Fibroblast of lung (primary cell): Measurements from ENCODE around the gene ACRBP. TPM values are rescaled to one million over a fixed set of nuclear protein-coding genes. Genes with fewer than 3 reads are reported as not detected.

ENCODE experiments used
- DNase-seq, 2 donors: peaks; one replicate each; pipeline versions ENCODE4 v3.0.0 to v3.0.0-alpha.2; 2010; ENCODE audit warnings: low read depth in 2 of 2
- H2AFZ ChIP-seq: 2 replicates; pipeline ENCODE4 v1.5.1; 2012; ENCODE audit warnings: low read length, control low read depth, inconsistent platforms
- H3K27ac ChIP-seq: 2 replicates; pipeline ENCODE4 v1.5.1; 2011; ENCODE audit warnings: low read length, control low read depth; ENCODE audit not compliant: insufficient read depth
- H3K27me3 ChIP-seq: 2 replicates; pipeline ENCODE4 v1.5.1; 2011; ENCODE audit warnings: mild to moderate bottlenecking, low read length; ENCODE audit not compliant: control insufficient read depth, insufficient read depth
- H3K36me3 ChIP-seq: 2 replicates; pipeline ENCODE4 v1.5.1; 2011; ENCODE audit warnings: low read length; ENCODE audit not compliant: control insufficient read depth, insufficient read depth
- H3K4me1 ChIP-seq: 2 replicates; pipeline ENCODE4 v1.5.1; 2011; ENCODE audit warnings: low read length; ENCODE audit not compliant: control insufficient read depth, insufficient read depth; ENCODE audit errors: extremely low read depth
- H3K4me2 ChIP-seq: 2 replicates; pipeline ENCODE4 v1.5.1; 2011; ENCODE audit warnings: low read length, control low read depth; ENCODE audit not compliant: insufficient read depth; ENCODE audit errors: extremely low read depth
- H3K4me3 ChIP-seq, 4 experiments: fragments of 200-600 bp in 1 of 4; sonication (generic) in 1 of 4; replicated peaks in 1 of 4; 2 replicates each; pipeline ENCODE4 v1.5.1; 2011 to 2016; ENCODE audit warnings: low read length in 4 of 4, low read depth in 3 of 4, mild to moderate bottlenecking in 3 of 4, control low read depth in 2 of 4, inconsistent platforms in 1 of 4, mixed read lengths in 1 of 4; ENCODE audit not compliant: insufficient read depth in 1 of 4; ENCODE audit errors: control extremely low read depth in 1 of 4
- H3K79me2 ChIP-seq: 2 replicates; pipeline ENCODE4 v1.5.1; 2012; ENCODE audit warnings: mild to moderate bottlenecking, low read length, inconsistent platforms; ENCODE audit not compliant: control insufficient read depth, insufficient read depth
- H3K9ac ChIP-seq: 2 replicates; pipeline ENCODE4 v1.5.1; 2011; ENCODE audit warnings: mild to moderate bottlenecking, low read length, control low read depth; ENCODE audit not compliant: insufficient read depth
- H3K9me3 ChIP-seq: 2 replicates; pipeline ENCODE4 v1.5.1; 2012; ENCODE audit warnings: low read depth, low read length; ENCODE audit not compliant: control insufficient read depth, insufficient read depth
- H4K20me1 ChIP-seq: 2 replicates; pipeline ENCODE4 v1.5.1; 2011; ENCODE audit warnings: low read length; ENCODE audit not compliant: control insufficient read depth, insufficient read depth; ENCODE audit errors: extremely low read depth
- EZH2 ChIP-seq: IDR thresholded peaks from 2 replicates; pipeline ENCODE4 v1.5.1; 2012; ENCODE audit warnings: low read length, control low read depth, mild to moderate bottlenecking; ENCODE audit errors: missing control alignments
- polyA plus RNA-seq, 2 donors: library from polyadenylated mRNA; depleted of rRNA in 1 of 2; stranded (reverse) in 1 of 2; unstranded in 1 of 2; fragments of >200 nt; gene quantifications; 2 replicates each; pipeline ENCODE4 v1.2.1, GENCODE V29; 2011 to 2012; ENCODE audit warnings: missing spikeins in 1 of 2
- total RNA-seq: library from RNA; depleted of rRNA; stranded (reverse); fragments of >200 nt; gene quantifications from 2 replicates; pipeline ENCODE4 v1.2.1, GENCODE V29; 2014
- TF ChIP-seq, protein P1 (sequence below), 2 donors: IDR thresholded peaks in 1 of 2; conservative IDR thresholded peaks in 1 of 2; 1 replicate in 1 of 2; 2 replicates in 1 of 2; pipeline ENCODE4 v1.5.1; 2011 to 2012; ENCODE audit warnings: low read length in 2 of 2, control low read depth in 1 of 2, inconsistent platforms in 1 of 2, low read depth in 1 of 2, mild to moderate bottlenecking in 1 of 2

The ACRBP gene
- total and polyA plus RNA-seq, 2 donors (not counting 1 experiment from before 2014, with no cell fraction given): 0.33 to 0.50 TPM

DNA sequence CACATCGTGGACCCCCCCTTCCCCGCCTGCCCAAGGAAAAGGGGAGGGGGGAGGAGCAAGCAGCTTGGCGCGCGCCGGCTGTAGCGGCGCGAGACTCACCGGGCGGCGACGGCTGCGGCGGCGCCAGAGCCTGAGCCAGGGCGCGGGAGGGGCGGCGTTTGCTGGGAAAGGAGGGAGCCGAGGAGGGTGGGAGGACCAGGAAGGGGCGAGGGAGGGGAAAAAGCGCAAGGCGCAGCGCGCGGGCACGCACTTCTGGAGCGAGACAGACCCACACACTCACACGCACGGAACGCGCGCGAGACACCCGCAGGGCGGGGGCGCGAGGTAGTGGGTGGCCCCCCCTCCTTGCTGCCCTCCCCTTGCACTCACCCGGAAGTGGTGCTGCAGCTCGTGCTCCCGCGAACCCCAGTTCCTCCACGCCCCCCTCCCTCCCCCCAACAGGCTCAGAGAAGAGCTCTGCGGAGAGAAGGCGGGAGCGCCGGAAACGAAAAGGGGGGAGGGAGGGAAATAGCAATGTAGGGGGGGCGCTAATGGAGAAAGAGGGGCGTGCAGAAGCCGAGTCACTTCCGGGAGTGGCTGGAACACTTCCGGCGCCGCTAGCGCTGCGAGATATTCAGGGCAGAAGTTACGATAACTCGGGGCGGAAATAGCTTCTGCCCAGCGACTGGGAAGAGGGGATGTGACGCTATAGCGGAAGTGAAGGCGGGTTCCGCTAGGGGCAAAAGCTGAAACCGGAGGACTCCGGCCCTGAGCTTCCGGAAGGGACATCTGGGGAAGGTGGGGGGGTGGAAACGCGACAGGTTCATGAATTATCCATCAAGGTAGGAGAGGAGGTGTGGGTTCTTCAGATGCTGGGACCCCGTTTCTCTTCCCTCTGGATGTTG is 42.0 kb upstream of the ACRBP start, which contains the start of gene ZNF384:
Gene ZNF384 (minus strand): TSS at position 377 of the 884 bp plus-strand sequence. CDS start 9,855 bp downstream, outside the sequence.
- no peaks in the 10 kb centered on the region for H3K9me3 ChIP-seq
- peaks cover 48% of the 10 kb centered on the region for H3K79me2 ChIP-seq
- peak within 1 kb of the TSS; percentile 99 for H3K4me2 ChIP-seq
- H2AFZ ChIP-seq: peak within 1 kb of the TSS; percentile 64
- H3K4me3 ChIP-seq: peak within 1 kb of the TSS; percentile 59 to 96 (median 79)
- no peaks in the 10 kb centered on the region for H3K36me3 ChIP-seq
- TF ChIP-seq EZH2: no peak
- TF ChIP-seq, protein P1, sequence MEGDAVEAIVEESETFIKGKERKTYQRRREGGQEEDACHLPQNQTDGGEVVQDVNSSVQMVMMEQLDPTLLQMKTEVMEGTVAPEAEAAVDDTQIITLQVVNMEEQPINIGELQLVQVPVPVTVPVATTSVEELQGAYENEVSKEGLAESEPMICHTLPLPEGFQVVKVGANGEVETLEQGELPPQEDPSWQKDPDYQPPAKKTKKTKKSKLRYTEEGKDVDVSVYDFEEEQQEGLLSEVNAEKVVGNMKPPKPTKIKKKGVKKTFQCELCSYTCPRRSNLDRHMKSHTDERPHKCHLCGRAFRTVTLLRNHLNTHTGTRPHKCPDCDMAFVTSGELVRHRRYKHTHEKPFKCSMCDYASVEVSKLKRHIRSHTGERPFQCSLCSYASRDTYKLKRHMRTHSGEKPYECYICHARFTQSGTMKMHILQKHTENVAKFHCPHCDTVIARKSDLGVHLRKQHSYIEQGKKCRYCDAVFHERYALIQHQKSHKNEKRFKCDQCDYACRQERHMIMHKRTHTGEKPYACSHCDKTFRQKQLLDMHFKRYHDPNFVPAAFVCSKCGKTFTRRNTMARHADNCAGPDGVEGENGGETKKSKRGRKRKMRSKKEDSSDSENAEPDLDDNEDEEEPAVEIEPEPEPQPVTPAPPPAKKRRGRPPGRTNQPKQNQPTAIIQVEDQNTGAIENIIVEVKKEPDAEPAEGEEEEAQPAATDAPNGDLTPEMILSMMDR (conservative IDR thresholded peaks at IDR 0.05 in 1 of 2, IDR thresholded peaks at IDR 0.05 in 1 of 2; ENCODE audit: low read depth in 1 of 2, low read length in 2 of 2): peak in 1 of 2 donors; percentile 3
- H3K9ac ChIP-seq: peak within 1 kb of the TSS; percentile 95
- H3K27ac ChIP-seq: peak within 1 kb of the TSS; percentile 93
- peak; percentile 99 for DNase-seq
- no peaks in the 10 kb centered on the region for H3K27me3 ChIP-seq
- no peaks in the 10 kb centered on the region for H4K20me1 ChIP-seq
- H3K4me1 ChIP-seq: peaks cover 3% of the 10 kb centered on the region

DNA sequence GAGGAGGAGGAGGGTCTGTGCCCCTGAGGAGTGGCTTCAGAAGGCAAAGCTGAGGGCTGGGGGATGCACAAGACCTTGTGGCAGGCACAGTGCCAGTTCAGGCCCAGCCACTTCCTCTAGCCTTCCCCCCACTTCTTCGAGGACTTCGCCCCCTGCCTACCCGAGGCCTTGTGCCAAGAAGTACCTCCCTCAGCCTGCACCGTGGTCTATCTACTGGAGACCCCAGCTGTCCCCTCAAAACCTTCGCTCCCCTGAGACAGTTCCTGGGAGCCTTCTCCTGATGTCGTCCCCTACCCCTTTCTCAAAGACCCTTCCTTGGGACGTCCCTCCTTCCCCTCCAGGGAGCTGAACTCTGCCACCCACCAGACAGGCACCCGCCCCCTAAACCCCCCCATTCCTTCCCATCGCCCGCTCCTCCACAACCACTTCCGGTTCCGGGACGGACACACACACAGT is 41.3 kb upstream of the ACRBP start:
- H3K4me1 ChIP-seq: peaks cover 3% of the 10 kb centered on the region
- peak overlapping the region; percentile 64 for H2AFZ ChIP-seq
- no peaks in the 10 kb centered on the region for H3K27me3 ChIP-seq
- peak overlapping the region; percentile 93 for H3K27ac ChIP-seq
- TF ChIP-seq, protein P1 (conservative IDR thresholded peaks at IDR 0.05 in 1 of 2, IDR thresholded peaks at IDR 0.05 in 1 of 2; ENCODE audit: low read depth in 1 of 2, low read length in 2 of 2): no peak
- TF ChIP-seq EZH2: no peak
- H3K9me3 ChIP-seq: no peaks in the 10 kb centered on the region
- no peak for DNase-seq
- peaks cover 54% of the 10 kb centered on the region for H3K79me2 ChIP-seq
- H3K4me2 ChIP-seq: peak overlapping the region; percentile 99
- no peaks in the 10 kb centered on the region for H4K20me1 ChIP-seq
- H3K36me3 ChIP-seq: no peaks in the 10 kb centered on the region
- peak overlapping the region; percentile 59 to 96 (median 79) for H3K4me3 ChIP-seq
- peak overlapping the region; percentile 95 for H3K9ac ChIP-seq

DNA sequence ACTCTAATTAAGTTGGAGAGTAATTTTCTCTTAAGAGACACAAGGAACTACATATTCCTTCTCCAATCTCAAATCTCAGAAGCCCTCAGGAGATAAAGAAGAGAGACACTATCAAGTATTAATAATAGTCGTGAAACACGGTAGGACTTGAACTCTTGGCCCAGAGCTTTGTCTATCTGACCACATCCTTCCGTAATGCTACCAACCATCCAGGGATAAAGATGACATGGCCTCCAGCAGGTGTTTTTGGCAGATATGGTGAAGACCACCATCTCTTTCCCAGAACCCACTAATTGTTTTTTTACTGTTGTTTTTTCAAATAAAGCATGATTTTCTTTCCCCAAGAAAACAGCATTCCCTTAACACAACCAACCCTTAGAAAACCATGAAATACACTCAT is 38.6 kb upstream of the ACRBP start:
- peaks cover 3% of the 10 kb centered on the region for H3K4me1 ChIP-seq
- H3K36me3 ChIP-seq: no peaks in the 10 kb centered on the region
- TF ChIP-seq, protein P1 (conservative IDR thresholded peaks at IDR 0.05 in 1 of 2, IDR thresholded peaks at IDR 0.05 in 1 of 2; ENCODE audit: low read depth in 1 of 2, low read length in 2 of 2): no peak
- no peak for TF ChIP-seq EZH2
- H3K27ac ChIP-seq: no peak overlapping the region
- H4K20me1 ChIP-seq: no peaks in the 10 kb centered on the region
- no peaks in the 10 kb centered on the region for H3K9me3 ChIP-seq
- DNase-seq: no peak
- H3K4me2 ChIP-seq: no peak overlapping the region
- H3K4me3 ChIP-seq: no peak overlapping the region
- H3K9ac ChIP-seq: no peak overlapping the region
- H3K27me3 ChIP-seq: no peaks in the 10 kb centered on the region
- peaks cover 76% of the 10 kb centered on the region for H3K79me2 ChIP-seq
- H2AFZ ChIP-seq: no peak overlapping the region
